HG03159 (cell line): ENCODE results near the gene TTC33.
A peak's percentile ranks its signal among the peaks of the same experiment; 100 is the strongest.
"Not testable (repeated sequence)": the region's sequence is repeated elsewhere in the genome, so short reads cannot be mapped to it uniquely, and the experiment has no call there.

Experiments used
- ATAC-seq: cut with Tn5 transposase; IDR thresholded peaks from one replicate; pipeline ENCODE4 v1.9.1; 2021; ENCODE audit warnings: mild to moderate bottlenecking, moderate library complexity; ENCODE audit not compliant: unreplicated experiment

The TTC33 gene

GRCh38 chr5:40722497-40722911, 33.3 kb downstream of the TTC33 start:
- not testable (repeated sequence) for ATAC-seq

GRCh38 chr5:40720069-40720468, 35.7 kb downstream of the TTC33 start:
- no peak for ATAC-seq

GRCh38 chr5:40717281-40717680, 38.5 kb downstream of the TTC33 start:
- no peak for ATAC-seq

- no peak for ATAC-seq
Observed at GRCh38 chr5:40716590-40716989, 39.2 kb downstream of the TTC33 start.

GRCh38 chr5:40716000-40716399, 39.8 kb downstream of the TTC33 start:
- ATAC-seq = no peak

GRCh38 chr5:40714001-40714400, 41.8 kb downstream of the TTC33 start:
- ATAC-seq = no peak

- ATAC-seq = not testable (repeated sequence)
Observed at GRCh38 chr5:40710575-40710974, 45.2 kb downstream of the TTC33 start.

GRCh38 chr5:40705484-40705883, 50.3 kb downstream of the TTC33 start:
- ATAC-seq = not testable (repeated sequence)

- ATAC-seq = not testable (repeated sequence)
Observed at GRCh38 chr5:40702027-40702426, 53.7 kb downstream of the TTC33 start.

GRCh38 chr5:40700116-40700782, 55.5 kb downstream of the TTC33 start:
- no peak for ATAC-seq

GRCh38 chr5:40694433-40694832, 61.3 kb downstream of the TTC33 start:
- ATAC-seq = no peak

- ATAC-seq = no peak
Observed at GRCh38 chr5:40691894-40692293, 63.9 kb downstream of the TTC33 start.

GRCh38 chr5:40690267-40690666, 65.5 kb downstream of the TTC33 start:
- no peak for ATAC-seq

- no peak for ATAC-seq
Observed at GRCh38 chr5:40689438-40689837, 66.3 kb downstream of the TTC33 start.

GRCh38 chr5:40688996-40689395, 66.8 kb downstream of the TTC33 start:
- ATAC-seq = no peak

GRCh38 chr5:40688127-40688761, 67.5 kb downstream of the TTC33 start:
- peak; percentile 95 for ATAC-seq

- ATAC-seq = no peak
Observed at GRCh38 chr5:40687321-40687720, 68.4 kb downstream of the TTC33 start.

- no peak for ATAC-seq
Observed at GRCh38 chr5:40685976-40686486, 69.7 kb downstream of the TTC33 start.

GRCh38 chr5:40685193-40685592, 70.6 kb downstream of the TTC33 start:
- no peak for ATAC-seq

- ATAC-seq = no peak
Observed at GRCh38 chr5:40683305-40683704, 72.5 kb downstream of the TTC33 start.

- no peak for ATAC-seq
Observed at GRCh38 chr5:40682154-40683017, 73.4 kb downstream of the TTC33 start.
